Caco-2 (cell line): Measurements from ENCODE around the gene GPR137B. TPM values are rescaled to one million over a fixed set of nuclear protein-coding genes. Genes with fewer than 3 reads are reported as not detected.

Experiments
- BruUV-seq: library from RNA; stranded (reverse); fragments of 400-500 nt; replicated peaks from 2 replicates; lab custom pipeline; 2021; lab: Mats Ljungman, UMichigan
- CTCF ChIA-PET: fragments of 300-600 bp; sonication (Branson Sonifier 250); formaldehyde crosslinking; loops from one replicate; lab custom pipeline; 2022; ENCODE audit warnings: antibody characterized with exemption; lab: Charles Lee
- POLR2A ChIA-PET: fragments of 300-600 bp; sonication (Branson Sonifier 250); formaldehyde crosslinking; loops from one replicate; lab custom pipeline; 2022; ENCODE audit warnings: antibody characterized with exemption; lab: Charles Lee
- DNase-seq, 2 experiments: peaks; one replicate each; pipeline versions ENCODE4 v3.0.0 to v3.0.0-alpha.2; 2020 to 2022
- H3K27me3 ChIP-seq: replicated peaks from 2 replicates; pipeline ENCODE4 v1.6.0; 2011; ENCODE audit warnings: low read length; ENCODE audit not compliant: control insufficient read depth, insufficient read depth
- H3K36me3 ChIP-seq: 2 replicates; pipeline ENCODE4 v1.5.1; 2011; ENCODE audit warnings: low read length; ENCODE audit not compliant: control insufficient read depth, insufficient read depth
- H3K4me1 ChIP-seq: fragments of 250-450 bp; sonication (Bioruptor Pico); 2 replicates; pipeline ENCODE4 v1.5.1; 2020; ENCODE audit warnings: mild to moderate bottlenecking
- H3K4me3 ChIP-seq: 2 replicates; pipeline ENCODE4 v1.5.1; 2011; ENCODE audit warnings: low read depth, mild to moderate bottlenecking, control low read depth, low read length
- H3K9me3 ChIP-seq: fragments of 250-450 bp; sonication (Bioruptor Pico); 2 replicates; pipeline ENCODE4 v1.5.1; 2020; ENCODE audit warnings: mild to moderate bottlenecking, moderate library complexity
- H3K27ac Mint-ChIP-seq: one replicate; pipeline ENCODE4 v1.8.0; 2022; ENCODE audit warnings: mixed read lengths; ENCODE audit not compliant: unreplicated experiment
- H3K27me3 Mint-ChIP-seq: one replicate; pipeline ENCODE4 v1.8.0; 2022; ENCODE audit warnings: mixed read lengths; ENCODE audit not compliant: insufficient read depth, unreplicated experiment
- H3K36me3 Mint-ChIP-seq: one replicate; pipeline ENCODE4 v1.8.0; 2022; ENCODE audit warnings: mild to moderate bottlenecking, mixed read lengths; ENCODE audit not compliant: insufficient read depth, unreplicated experiment
- H3K4me1 Mint-ChIP-seq: one replicate; pipeline ENCODE4 v1.8.0; 2022; ENCODE audit warnings: low read depth, mixed read lengths; ENCODE audit not compliant: unreplicated experiment
- H3K4me3 Mint-ChIP-seq: one replicate; pipeline ENCODE4 v1.8.0; 2022; ENCODE audit warnings: mild to moderate bottlenecking, moderate library complexity, mixed read lengths; ENCODE audit not compliant: unreplicated experiment
- H3K9me3 Mint-ChIP-seq: one replicate; pipeline ENCODE4 v1.8.0; 2022; ENCODE audit warnings: mixed read lengths; ENCODE audit not compliant: unreplicated experiment
- intact Hi-C: fragments of 100-400 bp; cut with micrococcal nuclease; formaldehyde crosslinking; loops from one replicate; pipeline ENCODE4 v1.10.0; 2022; ENCODE audit not compliant: unreplicated experiment
- total RNA-seq: library from RNA; stranded (reverse); gene quantifications from 2 replicates; pipeline ENCODE4 v1.2.3, GENCODE V29; 2022
- TF ChIP-seq, protein P1 (sequence below), 2 experiments: fragments of 200-600 bp in 1 of 2; IDR thresholded peaks; 1 replicate in 1 of 2; 2 replicates in 1 of 2; pipeline versions ENCODE4 v1.5.1 to v1.8.0; 2011 to 2022; ENCODE audit warnings: antibody characterized with exemption in 1 of 2, control low read depth in 1 of 2, inconsistent platforms in 1 of 2, low read depth in 1 of 2, low read length in 1 of 2, mild to moderate bottlenecking in 1 of 2, moderate library complexity in 1 of 2; ENCODE audit not compliant: insufficient read depth in 1 of 2, severe bottlenecking in 1 of 2, unreplicated experiment in 1 of 2

The GPR137B gene
- total RNA-seq, 1 experiment from 2014 or later: 5.9 TPM

DNA sequence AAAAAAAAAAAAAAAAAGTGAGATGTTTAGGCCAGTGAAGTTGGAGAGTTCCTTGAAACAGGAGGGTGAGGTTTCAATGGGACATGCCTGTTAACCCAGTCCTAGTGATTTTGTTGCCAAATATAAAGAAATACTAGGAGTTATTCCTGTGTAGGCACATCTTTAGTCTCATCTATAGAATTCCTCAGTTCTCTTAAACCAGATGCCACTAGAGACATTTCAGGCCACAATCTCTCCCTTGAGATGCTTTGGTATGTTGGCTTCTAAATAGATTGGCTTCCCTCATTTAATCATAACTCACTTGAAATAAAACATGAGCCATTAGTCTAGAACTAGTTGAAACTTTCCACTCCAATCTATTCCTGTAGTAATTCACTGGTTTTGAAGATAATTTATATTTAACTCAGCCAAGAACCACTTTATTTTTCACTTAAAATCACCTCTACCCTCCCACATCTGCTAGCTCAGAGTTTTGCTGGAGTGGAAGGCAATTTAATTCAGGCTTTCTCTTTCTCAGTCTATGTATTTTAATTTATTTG, 29.8 kb downstream of the GPR137B start:
- no peak for DNase-seq
- intact Hi-C loops: no loop called here
- no peaks in the 10 kb centered on the region for H3K36me3 ChIP-seq
- CTCF ChIA-PET: no interaction called here
- no peaks in the 10 kb centered on the region for H3K9me3 ChIP-seq
- Mint-ChIP-seq H3K27ac (no peak overlapping the region), H3K27me3 (no peaks in the 10 kb centered on the region), H3K4me3 (no peak overlapping the region), H3K9me3 (no peaks in the 10 kb centered on the region), H3K36me3 (no peaks in the 10 kb centered on the region), H3K4me1 (peaks cover 8% of the 10 kb centered on the region)
- no peak overlapping the region for H3K4me3 ChIP-seq
- H3K4me1 ChIP-seq: no peaks in the 10 kb centered on the region
- POLR2A ChIA-PET: no interaction called here
- H3K27me3 ChIP-seq: no peaks in the 10 kb centered on the region
- TF ChIP-seq, protein P1, sequence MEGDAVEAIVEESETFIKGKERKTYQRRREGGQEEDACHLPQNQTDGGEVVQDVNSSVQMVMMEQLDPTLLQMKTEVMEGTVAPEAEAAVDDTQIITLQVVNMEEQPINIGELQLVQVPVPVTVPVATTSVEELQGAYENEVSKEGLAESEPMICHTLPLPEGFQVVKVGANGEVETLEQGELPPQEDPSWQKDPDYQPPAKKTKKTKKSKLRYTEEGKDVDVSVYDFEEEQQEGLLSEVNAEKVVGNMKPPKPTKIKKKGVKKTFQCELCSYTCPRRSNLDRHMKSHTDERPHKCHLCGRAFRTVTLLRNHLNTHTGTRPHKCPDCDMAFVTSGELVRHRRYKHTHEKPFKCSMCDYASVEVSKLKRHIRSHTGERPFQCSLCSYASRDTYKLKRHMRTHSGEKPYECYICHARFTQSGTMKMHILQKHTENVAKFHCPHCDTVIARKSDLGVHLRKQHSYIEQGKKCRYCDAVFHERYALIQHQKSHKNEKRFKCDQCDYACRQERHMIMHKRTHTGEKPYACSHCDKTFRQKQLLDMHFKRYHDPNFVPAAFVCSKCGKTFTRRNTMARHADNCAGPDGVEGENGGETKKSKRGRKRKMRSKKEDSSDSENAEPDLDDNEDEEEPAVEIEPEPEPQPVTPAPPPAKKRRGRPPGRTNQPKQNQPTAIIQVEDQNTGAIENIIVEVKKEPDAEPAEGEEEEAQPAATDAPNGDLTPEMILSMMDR (IDR thresholded peaks at IDR 0.05; ENCODE audit: insufficient read depth in 1 of 2, low read depth in 1 of 2, low read length in 1 of 2, severe bottlenecking in 1 of 2, unreplicated experiment in 1 of 2): no peak
- no TSS peak for BruUV-seq

DNA sequence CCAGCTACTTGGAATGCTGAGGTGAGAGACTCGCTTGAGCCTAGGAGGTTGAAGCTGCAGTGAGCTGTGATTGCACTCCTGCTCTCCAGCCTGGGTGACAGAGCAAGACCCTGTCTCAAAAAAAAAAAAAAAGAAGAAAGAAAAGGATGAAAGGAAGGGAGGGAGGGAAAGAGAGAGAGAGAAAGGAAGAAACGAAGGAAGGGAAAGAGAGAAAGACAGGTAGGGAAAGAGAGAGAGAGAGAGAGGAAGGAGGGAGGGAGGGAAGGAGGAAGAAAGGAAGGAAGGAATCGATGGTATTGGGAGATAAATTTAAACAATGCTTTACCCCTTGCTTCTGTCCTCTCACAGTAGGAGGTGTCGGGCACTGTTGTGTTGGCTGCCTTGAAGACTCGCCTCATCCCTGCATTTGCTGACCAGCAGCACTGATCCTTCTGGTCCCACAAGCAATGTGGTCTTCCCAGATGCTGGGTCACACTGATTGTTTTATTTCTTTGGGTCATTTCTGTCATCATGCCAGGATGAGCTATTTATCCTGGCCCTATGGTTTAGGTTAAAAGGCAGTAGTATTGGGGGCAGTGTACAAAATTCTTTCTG, 30.9 kb downstream of the GPR137B start:
- Mint-ChIP-seq H3K9me3 (no peaks in the 10 kb centered on the region), H3K27ac (no peak overlapping the region), H3K4me3 (no peak overlapping the region), H3K4me1 (peaks cover 8% of the 10 kb centered on the region), H3K27me3 (no peaks in the 10 kb centered on the region), H3K36me3 (no peaks in the 10 kb centered on the region)
- BruUV-seq: no TSS peak
- Histone ChIP-seq H3K36me3 (no peaks in the 10 kb centered on the region), H3K4me1 (no peaks in the 10 kb centered on the region), H3K4me3 (no peak overlapping the region), H3K9me3 (no peaks in the 10 kb centered on the region), H3K27me3 (no peaks in the 10 kb centered on the region)
- intact Hi-C loops: no loop called here
- CTCF ChIA-PET: no interaction called here
- DNase-seq: no peak
- POLR2A ChIA-PET: no interaction called here
- TF ChIP-seq, protein P1 (IDR thresholded peaks at IDR 0.05; ENCODE audit: insufficient read depth in 1 of 2, low read depth in 1 of 2, low read length in 1 of 2, severe bottlenecking in 1 of 2, unreplicated experiment in 1 of 2): no peak

DNA sequence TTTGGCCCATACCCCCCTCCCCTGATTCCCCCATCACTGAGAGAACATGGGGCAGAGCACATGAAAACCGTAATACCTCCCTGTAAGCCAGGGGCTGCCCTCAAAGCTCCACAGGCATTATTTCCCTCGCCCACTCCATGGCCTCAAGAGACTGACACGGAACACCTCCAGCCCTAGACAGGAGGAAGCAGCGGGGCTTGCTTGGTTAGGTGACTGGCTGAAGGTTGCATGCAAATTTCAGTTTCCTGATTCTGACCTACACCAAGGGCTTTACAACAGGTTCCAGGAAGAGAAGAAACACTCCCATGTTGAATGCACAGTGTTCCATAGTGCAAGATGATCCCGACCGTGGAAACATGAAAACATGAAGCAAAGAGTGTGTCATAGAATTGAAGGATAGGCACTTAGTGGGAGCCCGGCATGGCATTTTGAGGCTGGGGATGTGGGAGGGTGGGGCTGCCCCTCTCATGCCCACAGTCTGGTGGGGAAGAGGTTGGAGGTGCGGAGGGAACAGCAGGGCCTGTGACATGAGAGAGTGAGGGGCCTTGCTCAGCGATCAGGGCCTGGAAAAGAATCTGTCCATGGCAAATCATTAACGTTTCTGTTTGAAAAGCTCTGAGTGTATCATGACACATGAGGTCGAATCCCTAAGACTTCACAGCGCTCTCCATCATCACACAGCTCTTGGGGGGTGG, 33.5 kb downstream of the GPR137B start:
- no peaks in the 10 kb centered on the region for H3K27me3 Mint-ChIP-seq
- H3K9me3 Mint-ChIP-seq: no peaks in the 10 kb centered on the region
- ChIA-PET POLR2A (no interaction called here), CTCF (no interaction called here)
- no peaks in the 10 kb centered on the region for H3K36me3 ChIP-seq
- H3K4me1 ChIP-seq: no peaks in the 10 kb centered on the region
- DNase-seq: no peak
- H3K4me1 Mint-ChIP-seq: peaks cover 8% of the 10 kb centered on the region
- H3K27ac Mint-ChIP-seq: no peak overlapping the region
- TF ChIP-seq, protein P1 (IDR thresholded peaks at IDR 0.05; ENCODE audit: insufficient read depth in 1 of 2, low read depth in 1 of 2, low read length in 1 of 2, severe bottlenecking in 1 of 2, unreplicated experiment in 1 of 2): no peak
- H3K9me3 ChIP-seq: no peaks in the 10 kb centered on the region
- no peaks in the 10 kb centered on the region for H3K27me3 ChIP-seq
- no peak overlapping the region for H3K4me3 Mint-ChIP-seq
- no peak overlapping the region for H3K4me3 ChIP-seq
- H3K36me3 Mint-ChIP-seq: no peaks in the 10 kb centered on the region
- no TSS peak for BruUV-seq
- intact Hi-C loops: no loop called here
